HFF-Myc (cell line): ENCODE measurements around the gene CCNI.

Experiments
- DNase-seq: peaks from one replicate; pipeline ENCODE4 v3.0.0-alpha.2; 2011; ENCODE audit warnings: low read depth; ENCODE audit errors: extremely low read depth
- H3K4me3 ChIP-seq: replicated peaks from 2 replicates; pipeline ENCODE4 v1.5.1; 2011; ENCODE audit warnings: low read depth, mild to moderate bottlenecking, control low read depth, low read length
- CTCF ChIP-seq: IDR thresholded peaks from 2 replicates; pipeline ENCODE4 v1.5.1; 2012; ENCODE audit warnings: mild to moderate bottlenecking, low read depth, low read length, control low read depth; ENCODE audit errors: missing control alignments

CCNI gene

DNA sequence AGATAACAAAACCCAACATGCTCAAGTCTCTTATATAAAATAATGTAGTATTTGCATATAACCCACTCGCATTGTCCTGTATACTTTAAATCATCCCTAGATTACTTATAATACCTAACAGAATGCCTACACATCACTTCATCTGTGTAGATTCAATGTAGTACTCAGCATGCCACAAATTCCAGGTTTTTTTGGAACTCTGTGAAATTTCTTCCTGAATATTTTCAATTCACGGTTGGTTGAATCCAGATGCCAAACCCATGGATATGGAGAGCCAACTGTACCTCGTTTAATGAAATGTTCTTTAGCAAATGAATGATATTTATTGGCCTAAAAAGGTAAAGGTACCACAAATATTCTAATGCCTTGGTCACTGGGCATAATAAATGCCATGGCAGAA is 24.8 kb downstream of the CCNI start:
- no peak for TF ChIP-seq CTCF
- no peak for DNase-seq
- H3K4me3 ChIP-seq = no peak overlapping the region

DNA sequence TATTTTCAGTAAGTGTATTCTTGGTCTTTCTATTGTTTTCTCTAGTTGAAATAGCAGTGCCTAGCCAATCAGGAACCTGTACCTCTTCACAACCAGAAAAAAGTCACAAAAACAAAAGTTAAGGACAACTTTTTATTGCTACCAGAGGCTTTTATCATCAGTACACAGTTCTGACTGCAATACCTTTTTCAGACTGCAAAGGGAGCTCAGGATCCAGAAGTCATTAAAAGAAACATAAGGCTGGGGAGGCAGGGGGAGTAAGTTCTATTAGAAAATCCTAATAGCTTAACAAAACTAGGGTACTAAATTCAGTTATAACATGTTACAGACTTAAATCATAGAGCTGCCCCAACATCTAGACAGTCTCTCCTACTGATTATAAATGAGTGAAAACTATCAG is 28.8 kb downstream of the CCNI start:
- no peak overlapping the region for H3K4me3 ChIP-seq
- no peak for DNase-seq
- no peak for TF ChIP-seq CTCF

- no peak overlapping the region for H3K4me3 ChIP-seq
- TF ChIP-seq CTCF = peak; percentile 3
- no peak for DNase-seq
Observed at GRCh38 chr4:77045490-77045889, 30.3 kb downstream of the CCNI start.

GRCh38 chr4:77044461-77045150 is 31.2 kb downstream of the CCNI start:
- DNase-seq = peak; percentile 37

DNA sequence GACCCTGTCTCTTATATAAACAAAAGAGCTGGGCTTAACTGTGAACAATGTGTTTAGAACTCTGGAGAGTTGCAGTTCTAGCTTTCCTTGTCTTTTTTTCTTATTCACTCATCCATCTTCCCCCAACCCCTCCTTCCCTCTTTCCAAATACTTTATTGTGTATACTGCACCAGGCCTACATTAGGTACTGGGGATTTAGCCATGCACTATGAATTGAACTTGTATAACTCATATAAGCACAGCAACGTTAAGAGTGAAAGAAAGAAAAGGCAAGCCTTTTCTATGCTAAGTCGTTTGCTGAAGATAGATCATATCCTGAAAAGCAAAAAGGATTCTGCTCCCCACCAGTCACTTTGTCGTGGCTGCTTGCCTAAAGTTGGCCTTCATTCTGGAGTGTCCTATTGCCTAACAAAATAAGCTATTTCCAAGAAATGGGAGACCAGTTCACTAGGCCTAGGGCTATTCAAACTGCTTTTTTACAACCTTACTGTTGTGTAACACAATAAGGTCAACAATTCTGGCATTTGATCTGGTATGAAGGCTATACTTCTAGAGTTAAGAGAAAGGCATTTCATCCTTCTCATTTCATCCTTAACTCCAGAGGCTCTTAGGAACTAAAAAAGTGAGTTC is 32.2 kb downstream of the CCNI start:
- DNase-seq = no peak
- no peak overlapping the region for H3K4me3 ChIP-seq
- no peak for TF ChIP-seq CTCF

More at GRCh38 chr4:77044461-77045150, 31.2 kb downstream of the CCNI start:
- TF ChIP-seq CTCF = peak; percentile 52
- no peak overlapping the region for H3K4me3 ChIP-seq

- no peak for DNase-seq
- no peak overlapping the region for H3K4me3 ChIP-seq
- TF ChIP-seq CTCF = no peak
Observed at GRCh38 chr4:77040854-77041725, 34.7 kb downstream of the CCNI start.
